Measurements from ENCODE around the gene UNC13A.

UNC13A gene

GRCh38 chr19:17703824-17704463 is 15.8 kb upstream of the UNC13A start:
- H3K9ac ChIP-seq (ENCODE audit: low read depth, low read length) = no peak overlapping the region
- H3K4me3 ChIP-seq (ENCODE audit: low read length) = no peak overlapping the region
- peaks cover 13% of the 10 kb centered on the region for H3K27me3 ChIP-seq (ENCODE audit: control insufficient read depth, insufficient read depth, low read length)
- H3K4me1 ChIP-seq (ENCODE audit: control insufficient read depth, insufficient read depth, low read length) = no peaks in the 10 kb centered on the region
- no peaks in the 10 kb centered on the region for H3K36me3 ChIP-seq (ENCODE audit: insufficient read depth, low read length)
- H3K4me2 ChIP-seq (ENCODE audit: low read length) = no peak overlapping the region
- no peaks in the 10 kb centered on the region for H3K9me3 ChIP-seq (replicated peaks; ENCODE audit: low read length)

GRCh38 chr19:17695198-17695597 is 7.0 kb upstream of the UNC13A start:
- Histone ChIP-seq H3K27me3 (ENCODE audit: control insufficient read depth, insufficient read depth, low read length) (peaks cover 29% of the 10 kb centered on the region), H3K9me3 (replicated peaks; ENCODE audit: low read length) (no peaks in the 10 kb centered on the region), H3K9ac (ENCODE audit: low read depth, low read length) (no peak overlapping the region), H3K4me1 (ENCODE audit: control insufficient read depth, insufficient read depth, low read length) (no peaks in the 10 kb centered on the region), H3K4me3 (ENCODE audit: low read length) (no peak overlapping the region), H3K4me2 (ENCODE audit: low read length) (no peak overlapping the region), H3K36me3 (ENCODE audit: insufficient read depth, low read length) (no peaks in the 10 kb centered on the region)

GRCh38 chr19:17692566-17692965 is 4.4 kb upstream of the UNC13A start:
- no peaks in the 10 kb centered on the region for H3K36me3 ChIP-seq (ENCODE audit: insufficient read depth, low read length)
- no peak overlapping the region for H3K9ac ChIP-seq (ENCODE audit: low read depth, low read length)
- peaks cover 27% of the 10 kb centered on the region for H3K27me3 ChIP-seq (ENCODE audit: control insufficient read depth, insufficient read depth, low read length)
- H3K9me3 ChIP-seq (replicated peaks; ENCODE audit: low read length) = no peaks in the 10 kb centered on the region
- no peaks in the 10 kb centered on the region for H3K4me1 ChIP-seq (ENCODE audit: control insufficient read depth, insufficient read depth, low read length)
- H3K4me2 ChIP-seq (ENCODE audit: low read length) = no peak overlapping the region
- H3K4me3 ChIP-seq (ENCODE audit: low read length) = no peak overlapping the region

GRCh38 chr19:17688853-17689595 is 870 bp upstream of the UNC13A start:
- H3K9me3 ChIP-seq (replicated peaks; ENCODE audit: low read length) = no peaks in the 10 kb centered on the region
- H3K27me3 ChIP-seq (ENCODE audit: control insufficient read depth, insufficient read depth, low read length) = peaks cover 44% of the 10 kb centered on the region
- no peaks in the 10 kb centered on the region for H3K36me3 ChIP-seq (ENCODE audit: insufficient read depth, low read length)
- peaks cover 3% of the 10 kb centered on the region for H3K4me1 ChIP-seq (ENCODE audit: control insufficient read depth, insufficient read depth, low read length)
- H3K4me3 ChIP-seq (ENCODE audit: low read length) = no peak overlapping the region
- no peak overlapping the region for H3K9ac ChIP-seq (ENCODE audit: low read depth, low read length)
- H3K4me2 ChIP-seq (ENCODE audit: low read length) = no peak overlapping the region

- Histone ChIP-seq H3K9ac (ENCODE audit: low read depth, low read length) (no peak overlapping the region), H3K4me3 (ENCODE audit: low read length) (no peak overlapping the region), H3K4me1 (ENCODE audit: control insufficient read depth, insufficient read depth, low read length) (peaks cover 3% of the 10 kb centered on the region), H3K9me3 (replicated peaks; ENCODE audit: low read length) (no peaks in the 10 kb centered on the region), H3K36me3 (ENCODE audit: insufficient read depth, low read length) (no peaks in the 10 kb centered on the region), H3K4me2 (ENCODE audit: low read length) (peak overlapping the region; percentile 44), H3K27me3 (ENCODE audit: control insufficient read depth, insufficient read depth, low read length) (peaks cover 50% of the 10 kb centered on the region)
These were observed 855 bp downstream of the UNC13A start for GRCh38 chr19:17687141-17687856.

GRCh38 chr19:17686592-17687024 is 1.5 kb downstream of the UNC13A start:
- Histone ChIP-seq H3K9me3 (replicated peaks; ENCODE audit: low read length) (no peaks in the 10 kb centered on the region), H3K4me3 (ENCODE audit: low read length) (peak overlapping the region; percentile 58), H3K4me1 (ENCODE audit: control insufficient read depth, insufficient read depth, low read length) (peaks cover 3% of the 10 kb centered on the region), H3K4me2 (ENCODE audit: low read length) (peak overlapping the region; percentile 82), H3K27me3 (ENCODE audit: control insufficient read depth, insufficient read depth, low read length) (peaks cover 50% of the 10 kb centered on the region), H3K36me3 (ENCODE audit: insufficient read depth, low read length) (no peaks in the 10 kb centered on the region), H3K9ac (ENCODE audit: low read depth, low read length) (no peak overlapping the region)

- peaks cover 53% of the 10 kb centered on the region for H3K27me3 ChIP-seq (ENCODE audit: control insufficient read depth, insufficient read depth, low read length)
These were observed 2.1 kb downstream of the UNC13A start for GRCh38 chr19:17686023-17686521.

GRCh38 chr19:17685451-17686022 is 2.6 kb downstream of the UNC13A start:
- Histone ChIP-seq H3K27me3 (ENCODE audit: control insufficient read depth, insufficient read depth, low read length) (peaks cover 53% of the 10 kb centered on the region), H3K36me3 (ENCODE audit: insufficient read depth, low read length) (no peaks in the 10 kb centered on the region), H3K9ac (ENCODE audit: low read depth, low read length) (no peak overlapping the region), H3K9me3 (replicated peaks; ENCODE audit: low read length) (no peaks in the 10 kb centered on the region), H3K4me2 (ENCODE audit: low read length) (no peak overlapping the region), H3K4me3 (ENCODE audit: low read length) (no peak overlapping the region), H3K4me1 (ENCODE audit: control insufficient read depth, insufficient read depth, low read length) (peaks cover 4% of the 10 kb centered on the region)

More at GRCh38 chr19:17686023-17686521, 2.1 kb downstream of the UNC13A start:
- Histone ChIP-seq H3K4me3 (ENCODE audit: low read length) (peak overlapping the region; percentile 58), H3K9ac (ENCODE audit: low read depth, low read length) (no peak overlapping the region), H3K36me3 (ENCODE audit: insufficient read depth, low read length) (no peaks in the 10 kb centered on the region), H3K9me3 (replicated peaks; ENCODE audit: low read length) (no peaks in the 10 kb centered on the region), H3K4me2 (ENCODE audit: low read length) (peak overlapping the region; percentile 82), H3K4me1 (ENCODE audit: control insufficient read depth, insufficient read depth, low read length) (peaks cover 3% of the 10 kb centered on the region)

- Histone ChIP-seq H3K36me3 (ENCODE audit: insufficient read depth, low read length) (no peaks in the 10 kb centered on the region), H3K4me2 (ENCODE audit: low read length) (no peak overlapping the region), H3K4me1 (ENCODE audit: control insufficient read depth, insufficient read depth, low read length) (peaks cover 13% of the 10 kb centered on the region), H3K9ac (ENCODE audit: low read depth, low read length) (no peak overlapping the region), H3K4me3 (ENCODE audit: low read length) (no peak overlapping the region), H3K27me3 (ENCODE audit: control insufficient read depth, insufficient read depth, low read length) (peaks cover 59% of the 10 kb centered on the region), H3K9me3 (replicated peaks; ENCODE audit: low read length) (no peaks in the 10 kb centered on the region)
These were observed 3.9 kb downstream of the UNC13A start for GRCh38 chr19:17684256-17684655.

GRCh38 chr19:17683078-17683477 is 5.1 kb downstream of the UNC13A start:
- H3K4me1 ChIP-seq (ENCODE audit: control insufficient read depth, insufficient read depth, low read length) = peaks cover 13% of the 10 kb centered on the region
- H3K9ac ChIP-seq (ENCODE audit: low read depth, low read length) = no peak overlapping the region
- no peaks in the 10 kb centered on the region for H3K36me3 ChIP-seq (ENCODE audit: insufficient read depth, low read length)
- no peak overlapping the region for H3K4me3 ChIP-seq (ENCODE audit: low read length)
- H3K9me3 ChIP-seq (replicated peaks; ENCODE audit: low read length) = no peaks in the 10 kb centered on the region
- no peak overlapping the region for H3K4me2 ChIP-seq (ENCODE audit: low read length)
- peaks cover 52% of the 10 kb centered on the region for H3K27me3 ChIP-seq (ENCODE audit: control insufficient read depth, insufficient read depth, low read length)

- Histone ChIP-seq H3K36me3 (ENCODE audit: insufficient read depth, low read length) (no peaks in the 10 kb centered on the region), H3K4me3 (ENCODE audit: low read length) (no peak overlapping the region), H3K4me1 (ENCODE audit: control insufficient read depth, insufficient read depth, low read length) (peaks cover 13% of the 10 kb centered on the region), H3K4me2 (ENCODE audit: low read length) (no peak overlapping the region), H3K9ac (ENCODE audit: low read depth, low read length) (no peak overlapping the region), H3K9me3 (replicated peaks; ENCODE audit: low read length) (no peaks in the 10 kb centered on the region), H3K27me3 (ENCODE audit: control insufficient read depth, insufficient read depth, low read length) (peaks cover 50% of the 10 kb centered on the region)
These were observed 5.9 kb downstream of the UNC13A start for GRCh38 chr19:17682273-17682672.
